NB4 (cell line): ENCODE measurements around the gene COLEC11.

Source experiments
- DNase-seq: peaks from one replicate; pipeline ENCODE4 v3.0.0; 2010; ENCODE audit warnings: low read depth
- H3K4me3 ChIP-seq: one replicate; pipeline ENCODE4 v1.5.1; 2011; ENCODE audit warnings: mild to moderate bottlenecking, low read depth, low read length, moderate library complexity
- MYC ChIP-seq: IDR thresholded peaks from 2 replicates; pipeline ENCODE4 v1.6.1; 2011; ENCODE audit warnings: low read depth, low read length
- POLR2A ChIP-seq: IDR thresholded peaks from 2 replicates; pipeline ENCODE4 v1.6.1; 2011; ENCODE audit warnings: mild to moderate bottlenecking; ENCODE audit not compliant: insufficient read length; ENCODE audit errors: extremely low read depth
- TF ChIP-seq, protein P1 (sequence below): IDR thresholded peaks from one replicate; pipeline ENCODE4 v1.5.1; 2012; ENCODE audit warnings: low read depth, low read length
- TF ChIP-seq, protein P2 (sequence below): IDR thresholded peaks from 2 replicates; pipeline ENCODE4 v1.6.1; 2011; ENCODE audit warnings: low read depth, low read length

COLEC11 gene

DNA sequence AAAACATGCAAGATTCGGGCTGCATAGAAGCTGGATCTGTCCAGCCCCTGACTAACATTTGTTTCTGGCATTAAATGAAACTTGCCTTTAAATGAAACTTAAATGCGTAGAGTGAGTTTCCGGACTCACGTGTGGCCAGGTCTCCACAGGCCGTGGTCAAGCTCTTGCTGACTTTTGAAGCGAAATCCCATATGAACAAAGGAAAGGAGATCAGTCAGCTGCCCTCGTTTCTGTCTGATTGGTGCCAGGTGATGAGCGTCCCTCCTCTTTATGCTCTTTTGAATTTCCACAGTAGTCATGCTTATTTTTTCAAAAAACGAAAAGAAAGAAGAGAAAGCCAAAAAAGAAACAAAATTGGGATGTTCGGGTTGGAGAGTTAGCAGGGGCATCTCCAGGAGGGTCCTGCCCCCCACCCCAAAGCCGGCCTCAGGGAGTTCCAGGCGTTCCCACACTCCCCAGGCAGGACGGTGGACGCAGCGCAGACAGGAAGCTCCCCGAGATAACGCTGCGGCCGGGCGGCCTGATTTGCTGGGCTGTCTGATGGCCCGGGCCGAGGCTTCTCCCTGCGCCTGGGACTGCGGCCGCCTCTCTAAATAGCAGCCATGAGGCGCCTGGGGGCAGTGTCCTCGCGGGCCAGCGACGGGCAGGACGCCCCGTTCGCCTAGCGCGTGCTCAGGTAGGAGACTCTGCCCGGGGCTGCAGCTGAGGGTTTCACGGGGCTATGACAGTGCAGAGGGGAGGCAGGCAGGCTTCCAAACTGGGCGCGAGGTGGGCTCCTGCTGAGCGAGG, at the start of gene COLEC11:
COLEC11 (plus strand) TSS at position 620 of the 789 bp plus-strand sequence. CDS start 9,229 bp downstream, outside the sequence.
- TF ChIP-seq, protein P1, sequence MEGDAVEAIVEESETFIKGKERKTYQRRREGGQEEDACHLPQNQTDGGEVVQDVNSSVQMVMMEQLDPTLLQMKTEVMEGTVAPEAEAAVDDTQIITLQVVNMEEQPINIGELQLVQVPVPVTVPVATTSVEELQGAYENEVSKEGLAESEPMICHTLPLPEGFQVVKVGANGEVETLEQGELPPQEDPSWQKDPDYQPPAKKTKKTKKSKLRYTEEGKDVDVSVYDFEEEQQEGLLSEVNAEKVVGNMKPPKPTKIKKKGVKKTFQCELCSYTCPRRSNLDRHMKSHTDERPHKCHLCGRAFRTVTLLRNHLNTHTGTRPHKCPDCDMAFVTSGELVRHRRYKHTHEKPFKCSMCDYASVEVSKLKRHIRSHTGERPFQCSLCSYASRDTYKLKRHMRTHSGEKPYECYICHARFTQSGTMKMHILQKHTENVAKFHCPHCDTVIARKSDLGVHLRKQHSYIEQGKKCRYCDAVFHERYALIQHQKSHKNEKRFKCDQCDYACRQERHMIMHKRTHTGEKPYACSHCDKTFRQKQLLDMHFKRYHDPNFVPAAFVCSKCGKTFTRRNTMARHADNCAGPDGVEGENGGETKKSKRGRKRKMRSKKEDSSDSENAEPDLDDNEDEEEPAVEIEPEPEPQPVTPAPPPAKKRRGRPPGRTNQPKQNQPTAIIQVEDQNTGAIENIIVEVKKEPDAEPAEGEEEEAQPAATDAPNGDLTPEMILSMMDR, result no peak
- TF ChIP-seq POLR2A (no peak), MYC (no peak)
- TF ChIP-seq, protein P2, sequence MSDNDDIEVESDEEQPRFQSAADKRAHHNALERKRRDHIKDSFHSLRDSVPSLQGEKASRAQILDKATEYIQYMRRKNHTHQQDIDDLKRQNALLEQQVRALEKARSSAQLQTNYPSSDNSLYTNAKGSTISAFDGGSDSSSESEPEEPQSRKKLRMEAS, result no peak
- no peak within 1 kb of the TSS for H3K4me3 ChIP-seq
- DNase-seq, result no peak

DNA sequence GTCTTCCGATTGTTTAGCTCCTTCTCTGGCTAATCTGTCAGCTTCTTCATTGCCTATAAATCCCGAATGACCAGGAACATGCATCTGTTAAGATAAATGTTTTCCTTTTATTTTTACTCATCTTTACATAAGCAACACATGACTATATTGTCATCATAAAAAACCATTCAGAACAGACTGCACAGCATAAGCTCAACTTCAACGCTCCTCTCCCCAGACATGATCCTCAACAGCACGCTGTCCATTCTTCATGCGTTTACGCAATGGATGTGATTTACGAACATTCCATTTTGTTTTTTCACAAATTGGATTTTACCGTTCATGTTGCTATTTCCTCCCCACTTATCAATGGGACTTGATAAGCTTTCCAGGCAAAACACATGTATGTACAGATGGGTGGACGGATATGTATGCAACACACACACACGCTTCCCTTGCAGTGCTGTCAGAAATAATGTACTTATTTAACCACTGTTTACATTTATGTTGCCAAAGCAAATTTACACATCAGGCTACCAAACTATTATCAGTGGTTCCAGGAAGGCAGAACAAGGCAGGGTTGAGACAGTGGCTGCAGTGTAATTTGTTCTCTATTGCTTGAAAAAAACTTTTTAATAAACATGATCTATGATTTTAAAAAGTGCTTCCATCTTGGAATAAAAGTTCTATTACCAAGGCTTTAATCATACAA, 49.0 kb upstream of the COLEC11 start:
- no peak for TF ChIP-seq MYC
- TF ChIP-seq, protein P2, result no peak
- no peak for TF ChIP-seq POLR2A
- TF ChIP-seq, protein P1, result no peak
- DNase-seq, result no peak
- H3K4me3 ChIP-seq, result no peak overlapping the region

DNA sequence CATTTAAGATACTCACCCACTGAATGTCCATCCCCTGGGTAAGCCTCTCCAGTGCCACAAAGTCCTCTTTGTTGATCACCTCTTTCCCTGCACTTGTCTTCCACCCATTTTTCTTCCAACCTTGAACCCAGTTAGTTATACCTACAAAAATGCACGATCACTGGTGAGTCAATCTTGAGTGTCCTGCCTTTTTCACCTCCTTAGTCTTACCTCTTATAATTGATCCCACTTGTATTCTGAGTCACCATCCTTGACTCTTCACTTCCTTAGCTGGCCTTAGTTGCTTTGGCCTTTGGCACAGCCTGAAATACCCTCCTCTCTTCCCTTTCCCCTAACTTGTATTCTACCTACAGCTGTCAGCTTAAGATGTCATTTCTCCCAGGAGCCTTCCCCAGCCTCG, 47.0 kb upstream of the COLEC11 start:
- TF ChIP-seq POLR2A (no peak), MYC (no peak)
- TF ChIP-seq, protein P1, result no peak
- TF ChIP-seq, protein P2, result no peak
- no peak for DNase-seq
- no peak overlapping the region for H3K4me3 ChIP-seq

DNA sequence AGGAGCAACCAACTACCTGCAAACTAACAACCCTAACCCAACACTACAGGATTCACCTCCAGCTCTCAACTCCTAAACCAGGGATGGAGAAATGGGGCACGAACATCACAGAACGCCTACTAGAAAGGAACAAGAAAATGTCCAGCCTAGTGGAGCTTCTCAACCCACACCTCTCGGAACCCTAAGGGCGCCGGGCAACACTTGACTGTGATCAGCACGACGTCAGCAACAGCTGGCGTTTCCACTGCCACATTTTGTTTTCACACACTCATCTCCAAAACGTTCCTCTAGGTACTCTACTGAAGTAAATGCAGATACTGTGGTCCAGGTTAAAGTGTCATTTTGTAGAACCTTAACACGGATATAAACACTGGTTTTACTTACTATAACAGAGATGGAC, 41.0 kb upstream of the COLEC11 start:
- no peak overlapping the region for H3K4me3 ChIP-seq
- DNase-seq, result no peak
- TF ChIP-seq, protein P1, result no peak
- TF ChIP-seq, protein P2, result no peak
- TF ChIP-seq MYC (no peak), POLR2A (no peak)

DNA sequence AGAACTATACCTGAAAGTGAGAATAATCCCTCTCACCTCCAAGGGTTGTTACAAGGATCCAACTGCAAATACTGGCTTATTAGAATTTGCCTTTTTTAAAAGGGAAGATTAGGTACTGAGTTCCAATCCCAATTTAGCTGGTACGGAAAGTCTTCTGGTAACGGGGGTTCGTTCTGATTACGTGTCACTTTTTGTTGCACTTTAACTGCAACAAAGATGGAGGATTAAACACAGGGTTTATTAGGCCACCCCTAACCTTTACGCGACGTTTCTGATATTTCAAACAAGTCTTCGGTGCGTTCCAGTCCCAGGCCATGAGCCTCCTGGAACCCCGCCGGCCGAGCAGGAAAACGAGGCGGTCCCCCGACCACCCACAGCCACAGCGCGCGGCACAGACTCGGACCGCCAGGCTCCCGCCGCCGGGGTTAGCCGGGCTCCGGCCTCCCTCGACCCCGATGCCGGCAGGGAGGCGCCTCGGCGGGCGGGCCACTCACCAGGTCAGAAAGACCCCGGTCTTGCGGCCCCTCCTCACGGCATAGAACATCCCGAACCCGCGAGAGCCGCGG, 37.2 kb upstream of the COLEC11 start:
- no peak for DNase-seq
- TF ChIP-seq, protein P2, result no peak
- TF ChIP-seq POLR2A (no peak), MYC (no peak)
- TF ChIP-seq, protein P1, result no peak
- H3K4me3 ChIP-seq, result peak overlapping the region; percentile 84
